Measurements from ENCODE around the gene URGCP. TPM values are rescaled to one million over a fixed set of nuclear protein-coding genes. Genes with fewer than 3 reads are reported as not detected.
"Not testable (repeated sequence)": the region's sequence is repeated elsewhere in the genome, so short reads cannot be mapped to it uniquely, and the experiment has no call there.

URGCP gene
- total RNA-seq, 2 experiments from 2014 or later = 23.4 to 27.1 TPM

DNA sequence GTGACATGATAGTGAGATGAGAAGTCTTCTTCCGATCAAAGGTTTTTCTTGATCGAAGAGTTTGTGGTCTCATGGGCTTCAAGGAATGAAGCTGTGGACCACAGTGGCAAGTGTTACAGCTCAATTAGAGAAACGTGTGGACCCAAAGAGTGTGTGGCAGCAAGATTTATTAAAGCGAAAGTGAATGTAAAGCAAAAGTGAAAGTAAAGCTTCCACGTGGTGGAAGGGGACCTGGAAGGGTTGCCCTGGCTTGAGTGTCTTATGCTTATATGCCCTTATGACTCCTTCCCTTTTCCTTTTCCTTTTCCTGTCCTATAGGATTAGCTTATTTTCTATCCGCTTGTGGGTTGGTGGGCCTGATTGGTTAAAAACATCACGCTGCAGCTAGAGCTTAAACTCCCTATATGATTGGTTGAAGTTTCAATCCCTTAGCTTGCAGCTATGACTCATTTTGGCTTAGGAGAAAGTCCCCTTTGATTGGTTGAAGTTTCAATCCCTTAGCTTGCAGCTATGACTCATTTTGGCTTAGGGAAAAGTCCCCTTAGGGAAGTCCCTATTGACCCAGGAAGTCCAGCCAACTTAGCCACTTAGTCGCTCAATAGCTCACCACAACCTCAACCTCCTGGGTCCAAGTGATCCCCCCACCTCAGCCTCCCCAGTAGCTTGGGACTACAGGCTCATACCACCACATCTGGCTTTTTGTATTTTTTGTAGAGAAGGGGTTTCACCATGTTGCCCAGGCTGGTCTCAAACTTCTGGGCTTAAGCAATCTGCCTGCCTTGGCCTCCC is 71.7 kb downstream of the URGCP start:
- Mint-ChIP-seq H3K4me3 (peak overlapping the region; percentile 65), H3K36me3 (ENCODE audit: low read depth) (peaks cover 12% of the 10 kb centered on the region), H3K9me3 (peaks cover 17% of the 10 kb centered on the region), H3K4me1 (peaks cover 22% of the 10 kb centered on the region), H3K27ac (peak overlapping the region; percentile 88), H3K27me3 (peaks cover 5% of the 10 kb centered on the region)
- ChIA-PET CTCF (interaction anchor here (0.5 to 2.5 kb wide), 7 partner anchors 9 to 252 kb away, joined by 3 to 13 read pairs (median 3); partner anchors contain the start of gene STK17A), POLR2A (interaction anchor here (0.6 kb wide), 1 partner anchor 278 kb away, joined by 4 read pairs; no protein-coding TSS in a partner anchor)
- DNase-seq = peak; percentile 56

DNA sequence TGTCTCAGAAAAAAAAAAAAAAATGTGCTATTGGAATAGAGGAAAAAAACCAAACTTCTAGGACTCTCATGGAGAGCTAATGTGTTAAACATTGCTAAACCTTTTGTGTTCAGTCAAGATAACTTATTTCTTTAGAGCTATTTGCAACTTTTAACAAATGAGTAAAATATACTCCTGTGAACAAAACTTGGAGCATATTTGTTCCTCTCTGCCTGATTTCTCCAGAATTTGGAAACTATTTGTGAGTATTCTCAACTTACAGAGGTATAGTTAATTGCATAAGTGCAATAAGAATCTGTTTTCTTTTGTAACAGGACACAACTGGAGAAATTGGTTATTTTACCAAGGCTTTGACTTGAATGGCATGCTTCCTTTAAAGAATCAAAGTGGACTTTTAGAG is 75.5 kb downstream of the URGCP start:
- peaks cover 16% of the 10 kb centered on the region for H3K4me1 Mint-ChIP-seq
- H3K36me3 Mint-ChIP-seq (ENCODE audit: low read depth) = peaks cover 12% of the 10 kb centered on the region
- H3K9me3 Mint-ChIP-seq = peaks cover 17% of the 10 kb centered on the region
- H3K27ac Mint-ChIP-seq, DNase-seq, H3K4me3 Mint-ChIP-seq, POLR2A ChIA-PET: not testable (repeated sequence)
- CTCF ChIA-PET = interaction anchor here (0.6 to 3.1 kb wide), 4 partner anchors 8 to 572 kb away, joined by 3 to 21 read pairs (median 4); partner anchors contain the start of gene STK17A
- H3K27me3 Mint-ChIP-seq = peaks cover 25% of the 10 kb centered on the region

Other genes starting within 250 kb of the URGCP start
- gene COA1, start 177.1 kb downstream of the URGCP start, total RNA-seq = 10 to 100 TPM; 44.8 to 47.1 TPM
- 10 to 100 TPM; 22.0 to 29.4 TPM for gene BLVRA, start 147.9 kb downstream of the URGCP start, total RNA-seq
- 10 to 100 TPM; 77.6 to 84.0 TPM for gene MRPS24, start 37.1 kb downstream of the URGCP start, total RNA-seq
- gene UBE2D4, start 19.8 kb upstream of the URGCP start, total RNA-seq = 1 to 10 TPM; 7.8 to 8.0 TPM
- not detected for gene SPDYE1, start 91.3 kb upstream of the URGCP start, total RNA-seq
- gene DBNL, start 138.1 kb upstream of the URGCP start, total RNA-seq = 100 to 1,000 TPM; 152 to 168 TPM
- gene PGAM2, start 159.0 kb upstream of the URGCP start, total RNA-seq = under 1 TPM in 1 of 2 experiments, not detected in 1; 0.32 TPM
- 10 to 100 TPM; 31.8 to 38.2 TPM for gene POLM, start 175.9 kb upstream of the URGCP start, total RNA-seq
- gene AEBP1, start 197.7 kb upstream of the URGCP start, total RNA-seq = 1 to 10 TPM; 4.1 to 4.8 TPM
- 100 to 1,000 TPM; 117 to 128 TPM for gene POLD2, start 217.0 kb upstream of the URGCP start, total RNA-seq
- gene MYL7, start 234.7 kb upstream of the URGCP start, total RNA-seq = not detected